Lower leg skin (tissue), 4 donors: ENCODE measurements around the gene RHBG. TPM values are rescaled to one million over a fixed set of nuclear protein-coding genes. Genes with fewer than 3 reads are reported as not detected.

Source experiments
- DNase-seq, 2 donors: peaks; one replicate each; pipeline ENCODE4 v3.0.0-alpha.2; 2019; ENCODE audit warnings: low spot score in 2 of 2
- H3K4me3 ChIP-seq: fragments of 200-600 bp; sonication (generic); 2 replicates; pipeline ENCODE4 v1.5.1; 2017; ENCODE audit warnings: mild to moderate bottlenecking, low read depth; ENCODE audit not compliant: poor library complexity, severe bottlenecking
- POLR2A ChIP-seq, 2 donors: fragments of 450-650 bp; IDR thresholded peaks; one replicate each; pipeline ENCODE4 v1.6.1; 2016 to 2017; ENCODE audit warnings: antibody characterized with exemption in 2 of 2, mild to moderate bottlenecking in 1 of 2, moderate library complexity in 1 of 2
- WGBS, 2 donors: methylation state at CpG; one replicate each; pipeline ENCODE4 v1.1.5; 2018; 5-methylcytosine and 5-hydroxymethylcytosine counted together
- intact Hi-C: fragments of 100-400 bp; cut with DNase I; formaldehyde crosslinking; loops from one replicate; pipeline ENCODE4 v1.15.0; 2023; ENCODE audit warnings: low total_unique reads
- total RNA-seq, 4 donors: library from RNA; depleted of rRNA; stranded (reverse); fragments of >200 nt; gene quantifications; one replicate each; pipeline ENCODE4 v1.1.0, GENCODE V29; 2016
- TF ChIP-seq, protein P1 (sequence below), 3 donors: fragments of 450-650 bp; IDR thresholded peaks; one replicate each; pipeline ENCODE4 v1.5.1; 2016; ENCODE audit warnings: antibody characterized with exemption in 3 of 3, mild to moderate bottlenecking in 3 of 3, moderate library complexity in 2 of 3

RHBG gene
- total RNA-seq, 4 donors from 2014 or later: 3.5 to 14.2 (median 9.3) TPM

GRCh38 chr1:156390469-156391365 is 21.7 kb downstream of the RHBG start:
- intact Hi-C loops: no loop called here
- TF ChIP-seq, protein P1, sequence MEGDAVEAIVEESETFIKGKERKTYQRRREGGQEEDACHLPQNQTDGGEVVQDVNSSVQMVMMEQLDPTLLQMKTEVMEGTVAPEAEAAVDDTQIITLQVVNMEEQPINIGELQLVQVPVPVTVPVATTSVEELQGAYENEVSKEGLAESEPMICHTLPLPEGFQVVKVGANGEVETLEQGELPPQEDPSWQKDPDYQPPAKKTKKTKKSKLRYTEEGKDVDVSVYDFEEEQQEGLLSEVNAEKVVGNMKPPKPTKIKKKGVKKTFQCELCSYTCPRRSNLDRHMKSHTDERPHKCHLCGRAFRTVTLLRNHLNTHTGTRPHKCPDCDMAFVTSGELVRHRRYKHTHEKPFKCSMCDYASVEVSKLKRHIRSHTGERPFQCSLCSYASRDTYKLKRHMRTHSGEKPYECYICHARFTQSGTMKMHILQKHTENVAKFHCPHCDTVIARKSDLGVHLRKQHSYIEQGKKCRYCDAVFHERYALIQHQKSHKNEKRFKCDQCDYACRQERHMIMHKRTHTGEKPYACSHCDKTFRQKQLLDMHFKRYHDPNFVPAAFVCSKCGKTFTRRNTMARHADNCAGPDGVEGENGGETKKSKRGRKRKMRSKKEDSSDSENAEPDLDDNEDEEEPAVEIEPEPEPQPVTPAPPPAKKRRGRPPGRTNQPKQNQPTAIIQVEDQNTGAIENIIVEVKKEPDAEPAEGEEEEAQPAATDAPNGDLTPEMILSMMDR (IDR thresholded peaks at IDR 0.05): no peak
- TF ChIP-seq POLR2A (IDR thresholded peaks at IDR 0.05): no peak
- H3K4me3 ChIP-seq: no peak overlapping the region
- no peak for DNase-seq
- 62% methylated on average over 20 of the region's 20 CpGs for WGBS, 2 donors

DNA sequence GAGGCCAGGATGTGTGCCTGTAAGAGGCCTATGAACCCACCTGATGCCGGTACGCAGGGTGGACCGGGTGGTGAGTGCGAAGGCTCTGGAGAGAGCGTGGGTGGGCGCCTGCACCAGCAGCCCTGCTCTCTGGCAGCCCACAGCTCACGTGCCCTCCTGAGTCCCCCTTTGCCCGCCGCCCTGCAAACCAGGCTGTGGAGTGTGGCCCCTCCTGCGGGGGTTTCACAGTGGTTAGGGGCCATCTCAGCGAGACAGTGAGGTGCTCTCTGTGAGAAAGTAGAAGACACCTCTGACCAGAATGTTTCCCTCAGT is 22.3 kb downstream of the RHBG start:
- intact Hi-C loops: no loop called here
- 84 to 92% methylated on average over 6 of the region's 11 CpGs for WGBS, 2 donors
- H3K4me3 ChIP-seq: no peak overlapping the region
- TF ChIP-seq, protein P1 (IDR thresholded peaks at IDR 0.05): no peak
- no peak for TF ChIP-seq POLR2A (IDR thresholded peaks at IDR 0.05)
- DNase-seq: no peak

DNA sequence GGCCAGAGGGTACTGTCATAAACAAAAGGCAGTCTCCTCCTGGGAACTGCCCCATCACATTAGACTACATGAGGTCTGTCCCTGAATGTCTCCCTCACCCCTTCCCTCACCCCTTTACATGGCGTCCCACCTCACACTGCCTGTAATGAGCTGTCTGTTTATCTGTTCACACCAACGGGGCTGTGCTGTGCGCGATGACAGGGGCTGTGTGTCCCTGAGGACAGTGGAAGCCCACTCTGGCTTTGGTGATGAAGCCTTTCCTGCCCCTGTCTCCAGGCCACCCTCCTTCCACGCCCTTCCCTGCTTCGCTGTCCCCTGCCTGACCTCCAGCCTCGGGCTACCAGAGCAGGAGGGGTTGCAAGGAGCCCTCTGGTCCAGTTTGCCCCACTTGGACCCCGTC is 22.7 kb downstream of the RHBG start:
- WGBS, 2 donors: 76 to 78% methylated on average over 7 to 8 of the region's 8 CpGs
- DNase-seq: no peak
- no peak overlapping the region for H3K4me3 ChIP-seq
- intact Hi-C loops: no loop called here
- TF ChIP-seq, protein P1 (IDR thresholded peaks at IDR 0.05): no peak
- TF ChIP-seq POLR2A (IDR thresholded peaks at IDR 0.05): no peak

DNA sequence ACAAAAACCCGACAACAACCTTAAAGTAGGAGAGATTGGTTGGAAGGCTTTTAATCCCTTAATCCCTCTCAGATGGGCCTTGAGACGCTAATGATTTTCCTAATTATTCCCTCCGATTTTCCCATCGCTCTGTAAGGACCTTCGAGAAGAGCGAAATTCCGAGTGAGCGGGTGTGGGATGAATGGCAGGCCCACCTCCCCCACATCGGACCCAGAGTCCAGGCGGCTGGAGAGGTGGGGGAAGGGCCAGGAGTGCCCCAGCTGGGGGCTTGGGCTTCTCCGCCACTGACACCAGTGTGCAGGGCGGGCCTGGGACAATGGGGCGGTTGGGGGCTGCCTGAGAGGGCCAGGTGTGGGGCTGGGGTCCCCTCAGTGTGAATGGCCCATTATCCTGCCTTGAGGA is 23.4 kb downstream of the RHBG start:
- WGBS, 2 donors: 86 to 89% methylated on average over 13 of the region's 13 CpGs
- no peak overlapping the region for H3K4me3 ChIP-seq
- TF ChIP-seq POLR2A (IDR thresholded peaks at IDR 0.05): no peak
- TF ChIP-seq, protein P1 (IDR thresholded peaks at IDR 0.05): no peak

DNA sequence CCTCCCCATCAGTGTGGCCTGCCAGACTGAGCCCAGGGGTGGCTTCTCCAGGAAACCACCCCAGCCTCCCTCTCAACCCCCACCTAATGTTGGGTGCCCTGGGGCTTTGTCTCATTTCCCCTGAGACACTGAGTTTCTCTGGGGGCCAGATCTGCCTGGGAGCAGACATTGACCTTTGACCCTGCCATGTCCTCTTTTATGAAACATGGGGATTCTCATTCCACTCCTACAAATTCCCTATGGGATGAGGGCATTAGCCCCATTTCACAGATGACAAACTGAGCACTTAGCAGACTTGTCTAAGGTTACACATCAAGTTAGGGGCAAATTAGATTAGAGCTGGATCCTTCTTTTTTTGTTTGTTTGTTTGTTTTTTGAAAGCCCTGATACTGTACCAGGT is 24.1 kb downstream of the RHBG start:
- intact Hi-C loops: no loop called here
- TF ChIP-seq, protein P1 (IDR thresholded peaks at IDR 0.05): no peak
- TF ChIP-seq POLR2A (IDR thresholded peaks at IDR 0.05): no peak
- no peak for DNase-seq
- no peak overlapping the region for H3K4me3 ChIP-seq

More for the DNA sequence above, 23.4 kb downstream of the RHBG start:
- no peak for DNase-seq
- intact Hi-C loops: no loop called here

- WGBS, 2 donors: 90% methylated on average over 9 of the region's 9 CpGs
- no peak for DNase-seq
- H3K4me3 ChIP-seq: no peak overlapping the region
- TF ChIP-seq POLR2A (IDR thresholded peaks at IDR 0.05): no peak
- TF ChIP-seq, protein P1 (IDR thresholded peaks at IDR 0.05): no peak
- intact Hi-C loops: no loop called here
These were observed 25.1 kb downstream of the RHBG start for GRCh38 chr1:156394082-156394481.
